ENCODE data around the gene CNN2. TPM values are rescaled to one million over a fixed set of nuclear protein-coding genes. Genes with fewer than 3 reads are reported as not detected.

CNN2 gene
- total RNA-seq, 1 donor from 2014 or later: 117 TPM

GRCh38 chr19:1038978-1039645 lies 12.7 kb downstream of the CNN2 start:
- Mint-ChIP-seq H3K4me1 (ENCODE audit: low read depth, unreplicated experiment) (peaks cover 3% of the 10 kb centered on the region), H3K9me3 (ENCODE audit: unreplicated experiment) (peaks cover 6% of the 10 kb centered on the region), H3K27me3 (ENCODE audit: unreplicated experiment) (peaks cover 6% of the 10 kb centered on the region), H3K4me3 (ENCODE audit: unreplicated experiment) (peak overlapping the region; percentile 20), H3K36me3 (ENCODE audit: unreplicated experiment) (no peaks in the 10 kb centered on the region), H3K27ac (ENCODE audit: unreplicated experiment) (no peak overlapping the region)
- no peak for DNase-seq
- no peak for TF ChIP-seq CTCF (IDR thresholded peaks at IDR 0.05; ENCODE audit: partially characterized antibody, unreplicated experiment)

- Mint-ChIP-seq H3K27ac (ENCODE audit: unreplicated experiment) (peak within 1 kb of the TSS; percentile 91), H3K4me3 (ENCODE audit: unreplicated experiment) (peak within 1 kb of the TSS; percentile 96), H3K27me3 (ENCODE audit: unreplicated experiment) (peaks cover 6% of the 10 kb centered on the region), H3K4me1 (ENCODE audit: low read depth, unreplicated experiment) (peaks cover 3% of the 10 kb centered on the region), H3K9me3 (ENCODE audit: unreplicated experiment) (peaks cover 6% of the 10 kb centered on the region), H3K36me3 (ENCODE audit: unreplicated experiment) (no peaks in the 10 kb centered on the region)
- peak; percentile 100 for DNase-seq
- no peak for TF ChIP-seq CTCF (IDR thresholded peaks at IDR 0.05; ENCODE audit: partially characterized antibody, unreplicated experiment)
Observed at GRCh38 chr19:1039646-1040475, 13.5 kb downstream of the CNN2 start, which contains the start of gene ABCA7. Gene ABCA7, plus strand, starts transcription at chr19:1040107. Its CDS starts 1,255 bp downstream, at chr19:1041362.

GRCh38 chr19:1040476-1041271 lies 14.3 kb downstream of the CNN2 start:
- Mint-ChIP-seq H3K4me1 (ENCODE audit: low read depth, unreplicated experiment) (peaks cover 3% of the 10 kb centered on the region), H3K9me3 (ENCODE audit: unreplicated experiment) (peaks cover 6% of the 10 kb centered on the region), H3K4me3 (ENCODE audit: unreplicated experiment) (peak overlapping the region; percentile 96), H3K27ac (ENCODE audit: unreplicated experiment) (peak overlapping the region; percentile 91), H3K36me3 (ENCODE audit: unreplicated experiment) (no peaks in the 10 kb centered on the region), H3K27me3 (ENCODE audit: unreplicated experiment) (peaks cover 6% of the 10 kb centered on the region)
- TF ChIP-seq CTCF (IDR thresholded peaks at IDR 0.05; ENCODE audit: partially characterized antibody, unreplicated experiment): no peak
- peak; percentile 93 for DNase-seq

GRCh38 chr19:1041272-1041834 lies 14.9 kb downstream of the CNN2 start:
- no peak for TF ChIP-seq CTCF (IDR thresholded peaks at IDR 0.05; ENCODE audit: partially characterized antibody, unreplicated experiment)
- Mint-ChIP-seq H3K4me1 (ENCODE audit: low read depth, unreplicated experiment) (peaks cover 3% of the 10 kb centered on the region), H3K4me3 (ENCODE audit: unreplicated experiment) (peak overlapping the region; percentile 96), H3K27me3 (ENCODE audit: unreplicated experiment) (peaks cover 6% of the 10 kb centered on the region), H3K36me3 (ENCODE audit: unreplicated experiment) (no peaks in the 10 kb centered on the region), H3K27ac (ENCODE audit: unreplicated experiment) (peak overlapping the region; percentile 91), H3K9me3 (ENCODE audit: unreplicated experiment) (peaks cover 6% of the 10 kb centered on the region)
- peak; percentile 49 for DNase-seq
